ENCODE data around the gene WDR45.

Gene WDR45

DNA sequence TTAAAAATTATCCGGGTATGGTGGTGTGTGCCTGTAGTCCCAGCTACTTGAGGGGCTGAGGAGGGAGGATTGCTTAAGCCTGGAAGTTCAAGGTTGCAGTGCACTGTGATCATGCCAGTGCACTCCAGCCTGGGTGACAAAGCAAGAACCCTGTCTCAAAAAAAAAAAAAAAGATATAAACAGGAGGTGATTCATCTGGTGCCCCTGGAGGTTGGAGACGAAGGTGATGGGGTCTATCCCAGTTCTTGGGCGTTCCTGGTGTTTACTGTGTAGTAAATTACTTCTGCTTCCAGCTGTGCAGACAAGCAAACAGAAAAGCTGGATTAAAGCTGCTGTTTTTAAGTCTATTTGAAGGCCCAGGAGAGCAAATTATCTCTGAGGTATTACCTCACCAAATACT lies 23.9 kb upstream of the WDR45 start:
- Histone ChIP-seq H3K27me3 (ENCODE audit: insufficient read depth, poor library complexity, severe bottlenecking) (no peaks in the 10 kb centered on the region), H3K4me3 (replicated peaks; ENCODE audit: insufficient read depth, low read length) (no peak overlapping the region), H3K27ac (replicated peaks) (no peak overlapping the region)
- TF ChIP-seq, protein P1, sequence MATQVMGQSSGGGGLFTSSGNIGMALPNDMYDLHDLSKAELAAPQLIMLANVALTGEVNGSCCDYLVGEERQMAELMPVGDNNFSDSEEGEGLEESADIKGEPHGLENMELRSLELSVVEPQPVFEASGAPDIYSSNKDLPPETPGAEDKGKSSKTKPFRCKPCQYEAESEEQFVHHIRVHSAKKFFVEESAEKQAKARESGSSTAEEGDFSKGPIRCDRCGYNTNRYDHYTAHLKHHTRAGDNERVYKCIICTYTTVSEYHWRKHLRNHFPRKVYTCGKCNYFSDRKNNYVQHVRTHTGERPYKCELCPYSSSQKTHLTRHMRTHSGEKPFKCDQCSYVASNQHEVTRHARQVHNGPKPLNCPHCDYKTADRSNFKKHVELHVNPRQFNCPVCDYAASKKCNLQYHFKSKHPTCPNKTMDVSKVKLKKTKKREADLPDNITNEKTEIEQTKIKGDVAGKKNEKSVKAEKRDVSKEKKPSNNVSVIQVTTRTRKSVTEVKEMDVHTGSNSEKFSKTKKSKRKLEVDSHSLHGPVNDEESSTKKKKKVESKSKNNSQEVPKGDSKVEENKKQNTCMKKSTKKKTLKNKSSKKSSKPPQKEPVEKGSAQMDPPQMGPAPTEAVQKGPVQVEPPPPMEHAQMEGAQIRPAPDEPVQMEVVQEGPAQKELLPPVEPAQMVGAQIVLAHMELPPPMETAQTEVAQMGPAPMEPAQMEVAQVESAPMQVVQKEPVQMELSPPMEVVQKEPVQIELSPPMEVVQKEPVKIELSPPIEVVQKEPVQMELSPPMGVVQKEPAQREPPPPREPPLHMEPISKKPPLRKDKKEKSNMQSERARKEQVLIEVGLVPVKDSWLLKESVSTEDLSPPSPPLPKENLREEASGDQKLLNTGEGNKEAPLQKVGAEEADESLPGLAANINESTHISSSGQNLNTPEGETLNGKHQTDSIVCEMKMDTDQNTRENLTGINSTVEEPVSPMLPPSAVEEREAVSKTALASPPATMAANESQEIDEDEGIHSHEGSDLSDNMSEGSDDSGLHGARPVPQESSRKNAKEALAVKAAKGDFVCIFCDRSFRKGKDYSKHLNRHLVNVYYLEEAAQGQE (IDR thresholded peaks at IDR 0.05; ENCODE audit: insufficient replicate concordance, low read depth) = no peak
- TF ChIP-seq, protein P2, sequence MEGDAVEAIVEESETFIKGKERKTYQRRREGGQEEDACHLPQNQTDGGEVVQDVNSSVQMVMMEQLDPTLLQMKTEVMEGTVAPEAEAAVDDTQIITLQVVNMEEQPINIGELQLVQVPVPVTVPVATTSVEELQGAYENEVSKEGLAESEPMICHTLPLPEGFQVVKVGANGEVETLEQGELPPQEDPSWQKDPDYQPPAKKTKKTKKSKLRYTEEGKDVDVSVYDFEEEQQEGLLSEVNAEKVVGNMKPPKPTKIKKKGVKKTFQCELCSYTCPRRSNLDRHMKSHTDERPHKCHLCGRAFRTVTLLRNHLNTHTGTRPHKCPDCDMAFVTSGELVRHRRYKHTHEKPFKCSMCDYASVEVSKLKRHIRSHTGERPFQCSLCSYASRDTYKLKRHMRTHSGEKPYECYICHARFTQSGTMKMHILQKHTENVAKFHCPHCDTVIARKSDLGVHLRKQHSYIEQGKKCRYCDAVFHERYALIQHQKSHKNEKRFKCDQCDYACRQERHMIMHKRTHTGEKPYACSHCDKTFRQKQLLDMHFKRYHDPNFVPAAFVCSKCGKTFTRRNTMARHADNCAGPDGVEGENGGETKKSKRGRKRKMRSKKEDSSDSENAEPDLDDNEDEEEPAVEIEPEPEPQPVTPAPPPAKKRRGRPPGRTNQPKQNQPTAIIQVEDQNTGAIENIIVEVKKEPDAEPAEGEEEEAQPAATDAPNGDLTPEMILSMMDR (IDR thresholded peaks at IDR 0.05; ENCODE audit: insufficient read depth, low read length) = no peak
- no peak for TF ChIP-seq GABPA (IDR thresholded peaks at IDR 0.05; ENCODE audit: low read depth)
- TF ChIP-seq POLR2AphosphoS5 (IDR thresholded peaks at IDR 0.05; ENCODE audit: low read depth) = no peak
- no peak for TF ChIP-seq SPI1 (IDR thresholded peaks at IDR 0.05; ENCODE audit: borderline replicate concordance, low read depth)
- DNase-seq (ENCODE audit: low read depth in 1 of 2, low spot score in 1 of 2) = no peak

DNA sequence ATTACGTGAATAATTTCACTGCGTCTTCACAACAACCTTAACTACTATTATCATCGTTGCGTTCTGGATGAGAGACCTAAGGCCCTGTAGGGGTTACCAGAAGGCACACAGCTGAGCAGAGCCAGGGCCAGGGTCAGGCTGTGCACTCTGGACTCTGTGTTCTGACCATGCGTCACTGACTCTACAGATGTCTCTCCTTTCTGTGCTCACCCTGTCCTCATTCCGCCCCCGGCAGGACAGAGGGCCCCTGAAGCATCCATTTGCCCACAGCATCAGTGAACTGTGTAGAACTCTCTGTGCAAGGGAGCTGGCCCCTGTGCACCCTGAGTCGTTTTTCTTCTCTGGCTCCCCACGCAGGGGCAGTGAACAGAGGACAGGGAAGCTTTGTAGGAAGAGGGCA lies 22.5 kb upstream of the WDR45 start:
- DNase-seq (ENCODE audit: low read depth in 1 of 2, low spot score in 1 of 2) = no peak
- Histone ChIP-seq H3K27me3 (ENCODE audit: insufficient read depth, poor library complexity, severe bottlenecking) (no peaks in the 10 kb centered on the region), H3K27ac (replicated peaks) (no peak overlapping the region), H3K4me3 (replicated peaks; ENCODE audit: insufficient read depth, low read length) (no peak overlapping the region)
- TF ChIP-seq SPI1 (IDR thresholded peaks at IDR 0.05; ENCODE audit: borderline replicate concordance, low read depth) = no peak

DNA sequence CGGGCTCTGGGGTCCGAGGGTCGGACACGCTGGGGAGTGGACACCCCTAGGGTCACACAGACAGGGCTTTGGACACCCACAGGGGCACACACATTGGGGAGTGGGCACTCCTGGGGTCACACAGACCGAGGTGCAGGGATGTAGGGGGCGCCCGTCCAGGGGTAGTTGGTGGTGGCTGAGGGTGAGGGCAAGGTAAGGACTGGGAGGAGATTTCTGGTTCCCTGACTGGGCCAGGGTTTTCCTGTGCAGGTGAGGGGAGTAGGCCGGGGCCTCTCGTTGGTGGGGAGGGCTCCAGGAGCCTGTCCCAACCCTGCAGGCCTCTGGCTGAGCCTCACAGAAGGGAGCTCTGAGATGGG lies 21.9 kb upstream of the WDR45 start:
- Histone ChIP-seq H3K27me3 (ENCODE audit: insufficient read depth, poor library complexity, severe bottlenecking) (no peaks in the 10 kb centered on the region), H3K4me3 (replicated peaks; ENCODE audit: insufficient read depth, low read length) (peak overlapping the region; percentile 51), H3K27ac (replicated peaks) (peak overlapping the region; percentile 91)
- no peak for DNase-seq (ENCODE audit: low read depth in 1 of 2, low spot score in 1 of 2)
- TF ChIP-seq, protein P2 (IDR thresholded peaks at IDR 0.05; ENCODE audit: insufficient read depth, low read length) = no peak
- TF ChIP-seq GABPA (IDR thresholded peaks at IDR 0.05; ENCODE audit: low read depth) (no peak), POLR2AphosphoS5 (IDR thresholded peaks at IDR 0.05; ENCODE audit: low read depth) (no peak), SPI1 (IDR thresholded peaks at IDR 0.05; ENCODE audit: borderline replicate concordance, low read depth) (no peak)
- TF ChIP-seq, protein P1 (IDR thresholded peaks at IDR 0.05; ENCODE audit: insufficient replicate concordance, low read depth) = no peak

DNA sequence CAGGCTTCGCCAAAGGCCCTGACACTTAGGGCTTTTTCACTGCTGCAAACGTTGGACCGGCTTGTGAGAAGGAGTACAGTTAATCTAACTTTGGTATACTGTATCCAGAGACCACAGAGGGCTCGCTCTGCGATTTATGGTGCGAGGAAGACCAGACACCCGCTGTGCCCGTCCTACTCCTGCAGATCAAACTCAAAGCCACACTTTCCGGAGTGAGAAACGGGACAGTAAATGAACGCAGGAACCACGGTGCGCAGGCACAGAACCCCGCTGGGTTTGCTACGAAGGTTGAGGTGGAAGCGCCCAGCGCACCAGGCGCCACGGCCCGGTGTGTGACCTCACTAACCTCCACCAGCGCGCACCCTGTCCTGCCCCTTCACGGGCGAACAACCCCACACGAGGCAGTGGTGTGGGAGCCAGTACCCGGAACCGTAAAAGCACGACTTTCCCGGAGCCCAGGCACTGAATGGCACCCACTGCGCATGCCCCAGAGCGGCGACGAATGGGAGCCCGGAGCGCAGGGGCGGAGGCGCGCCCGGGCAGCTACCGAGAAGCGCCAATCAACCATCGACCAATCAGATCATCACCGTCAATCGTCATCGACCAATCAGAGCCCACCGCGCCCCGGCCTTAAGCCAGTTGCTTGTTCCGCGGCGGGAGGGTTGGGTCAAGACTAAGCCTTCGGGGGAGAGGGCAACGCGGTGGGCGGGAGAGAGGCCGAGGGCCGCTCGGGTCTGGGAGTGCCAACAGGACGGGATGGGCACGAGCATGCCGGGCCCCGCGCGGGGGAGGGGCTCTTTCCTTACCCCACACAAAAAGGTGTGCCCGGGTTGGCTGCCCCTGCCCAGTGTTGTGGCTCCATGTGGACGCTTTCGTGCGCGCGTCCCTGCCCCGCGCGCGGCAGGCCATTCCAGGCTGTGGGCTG lies 21.3 kb upstream of the WDR45 start:
- Histone ChIP-seq H3K27me3 (ENCODE audit: insufficient read depth, poor library complexity, severe bottlenecking) (no peaks in the 10 kb centered on the region), H3K4me3 (replicated peaks; ENCODE audit: insufficient read depth, low read length) (peak overlapping the region; percentile 54), H3K27ac (replicated peaks) (peak overlapping the region; percentile 91)
- peak; percentile 90 to 93 for DNase-seq (ENCODE audit: low read depth in 1 of 2, low spot score in 1 of 2)
- peak; percentile 72 for TF ChIP-seq POLR2AphosphoS5 (IDR thresholded peaks at IDR 0.05; ENCODE audit: low read depth)
- TF ChIP-seq SPI1 (IDR thresholded peaks at IDR 0.05; ENCODE audit: borderline replicate concordance, low read depth) = no peak

Data from HL-60 (cell line).